Lower leg skin (tissue), 4 donors: ENCODE measurements around the gene KCNB1. TPM values are rescaled to one million over a fixed set of nuclear protein-coding genes. Genes with fewer than 3 reads are reported as not detected.

Source experiments
- DNase-seq, 2 donors: peaks; one replicate each; pipeline ENCODE4 v3.0.0-alpha.2; 2019; ENCODE audit warnings: low spot score in 2 of 2
- H3K4me3 ChIP-seq: fragments of 200-600 bp; sonication (generic); 2 replicates; pipeline ENCODE4 v1.5.1; 2017; ENCODE audit warnings: mild to moderate bottlenecking, low read depth; ENCODE audit not compliant: poor library complexity, severe bottlenecking
- POLR2A ChIP-seq, 2 donors: fragments of 450-650 bp; IDR thresholded peaks; one replicate each; pipeline ENCODE4 v1.6.1; 2016 to 2017; ENCODE audit warnings: antibody characterized with exemption in 2 of 2, mild to moderate bottlenecking in 1 of 2, moderate library complexity in 1 of 2
- WGBS, 2 donors: methylation state at CpG; one replicate each; pipeline ENCODE4 v1.1.5; 2018; 5-methylcytosine and 5-hydroxymethylcytosine counted together
- intact Hi-C: fragments of 100-400 bp; cut with DNase I; formaldehyde crosslinking; loops from one replicate; pipeline ENCODE4 v1.15.0; 2023; ENCODE audit warnings: low total_unique reads
- total RNA-seq, 4 donors: library from RNA; depleted of rRNA; stranded (reverse); fragments of >200 nt; gene quantifications; one replicate each; pipeline ENCODE4 v1.1.0, GENCODE V29; 2016
- TF ChIP-seq, protein P1 (sequence below), 3 donors: fragments of 450-650 bp; IDR thresholded peaks; one replicate each; pipeline ENCODE4 v1.5.1; 2016; ENCODE audit warnings: antibody characterized with exemption in 3 of 3, mild to moderate bottlenecking in 3 of 3, moderate library complexity in 2 of 3

KCNB1 gene
- total RNA-seq, 4 donors from 2014 or later, result 0.30 to 5.2 (median 0.81) TPM

DNA sequence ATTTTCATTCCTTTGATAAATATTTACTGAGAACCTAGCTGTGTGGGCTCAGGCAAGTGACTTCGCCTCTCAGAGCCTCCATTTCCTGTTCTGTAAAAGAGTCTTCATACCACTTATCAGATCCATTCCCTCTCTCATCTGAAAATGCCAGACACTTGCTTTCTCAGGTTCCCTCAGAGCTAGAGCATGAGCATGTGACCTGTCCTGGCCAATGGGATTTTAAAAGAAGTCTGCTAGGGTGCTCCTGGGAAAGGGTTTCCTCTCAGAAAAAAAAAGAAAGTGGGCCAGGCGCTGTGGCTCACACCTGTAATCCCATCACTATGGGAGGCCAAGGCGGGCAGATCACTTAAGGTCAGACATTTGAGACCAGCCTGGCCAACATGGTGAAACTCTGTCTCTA, 5.3 kb downstream of the KCNB1 start:
- no peak for TF ChIP-seq POLR2A (IDR thresholded peaks at IDR 0.05)
- TF ChIP-seq, protein P1, sequence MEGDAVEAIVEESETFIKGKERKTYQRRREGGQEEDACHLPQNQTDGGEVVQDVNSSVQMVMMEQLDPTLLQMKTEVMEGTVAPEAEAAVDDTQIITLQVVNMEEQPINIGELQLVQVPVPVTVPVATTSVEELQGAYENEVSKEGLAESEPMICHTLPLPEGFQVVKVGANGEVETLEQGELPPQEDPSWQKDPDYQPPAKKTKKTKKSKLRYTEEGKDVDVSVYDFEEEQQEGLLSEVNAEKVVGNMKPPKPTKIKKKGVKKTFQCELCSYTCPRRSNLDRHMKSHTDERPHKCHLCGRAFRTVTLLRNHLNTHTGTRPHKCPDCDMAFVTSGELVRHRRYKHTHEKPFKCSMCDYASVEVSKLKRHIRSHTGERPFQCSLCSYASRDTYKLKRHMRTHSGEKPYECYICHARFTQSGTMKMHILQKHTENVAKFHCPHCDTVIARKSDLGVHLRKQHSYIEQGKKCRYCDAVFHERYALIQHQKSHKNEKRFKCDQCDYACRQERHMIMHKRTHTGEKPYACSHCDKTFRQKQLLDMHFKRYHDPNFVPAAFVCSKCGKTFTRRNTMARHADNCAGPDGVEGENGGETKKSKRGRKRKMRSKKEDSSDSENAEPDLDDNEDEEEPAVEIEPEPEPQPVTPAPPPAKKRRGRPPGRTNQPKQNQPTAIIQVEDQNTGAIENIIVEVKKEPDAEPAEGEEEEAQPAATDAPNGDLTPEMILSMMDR (IDR thresholded peaks at IDR 0.05), result no peak
- no peak overlapping the region for H3K4me3 ChIP-seq
- no peak for DNase-seq
- 83 to 90% methylated on average over 3 of the region's 3 CpGs for WGBS, 2 donors
- intact Hi-C loops, result no loop called here

DNA sequence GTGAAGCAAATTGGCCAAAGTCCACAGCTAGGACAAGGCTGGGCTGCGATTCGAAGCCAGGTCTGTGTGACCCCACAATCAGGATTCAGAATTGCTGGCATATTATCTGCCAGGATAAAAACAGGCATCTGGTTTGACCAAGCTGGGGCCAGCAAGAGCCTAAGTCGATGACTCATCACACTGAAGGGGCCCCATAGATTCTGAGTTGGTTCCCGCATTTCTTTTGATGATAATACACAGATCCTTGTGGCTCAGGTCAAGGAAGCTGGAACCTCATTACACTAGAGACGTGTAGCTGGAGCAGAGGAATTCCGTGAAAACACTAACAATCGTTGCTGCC, 6.5 kb downstream of the KCNB1 start:
- TF ChIP-seq, protein P1 (IDR thresholded peaks at IDR 0.05), result no peak
- TF ChIP-seq POLR2A (IDR thresholded peaks at IDR 0.05), result no peak
- WGBS, 2 donors, result 84 to 86% methylated on average over 7 of the region's 7 CpGs
- DNase-seq, result no peak
- no peak overlapping the region for H3K4me3 ChIP-seq
- intact Hi-C loops, result no loop called here

- intact Hi-C loops, result no loop called here
- DNase-seq, result no peak
- TF ChIP-seq POLR2A (IDR thresholded peaks at IDR 0.05), result no peak
- TF ChIP-seq, protein P1 (IDR thresholded peaks at IDR 0.05), result no peak
- WGBS, 2 donors, result 91% methylated on average over 6 of the region's 6 CpGs
- H3K4me3 ChIP-seq, result no peak overlapping the region
These were observed 7.0 kb downstream of the KCNB1 start for GRCh38 chr20:49475292-49476015.

DNA sequence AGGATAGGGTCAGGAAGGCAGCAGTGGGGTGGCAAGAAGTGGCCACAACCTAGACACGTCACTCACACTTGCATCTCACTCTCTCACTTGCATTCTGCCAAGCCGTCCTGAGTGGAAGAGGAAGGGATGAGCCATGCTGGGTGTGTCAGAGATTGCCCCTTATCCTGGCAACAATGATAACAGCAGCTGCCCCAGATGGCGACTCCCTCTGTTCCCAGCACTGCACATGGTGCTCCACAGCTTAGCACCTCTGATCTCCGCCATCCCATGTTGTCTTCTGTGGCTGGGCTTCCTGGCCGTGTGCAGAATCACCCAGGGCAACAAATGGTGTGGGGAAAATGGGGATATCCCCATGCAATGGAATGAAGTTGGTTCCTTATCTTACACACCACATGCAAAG, 11.1 kb downstream of the KCNB1 start:
- intact Hi-C loops, result no loop called here
- DNase-seq, result no peak
- WGBS, 2 donors, result 63 to 67% methylated on average over 5 of the region's 5 CpGs
- H3K4me3 ChIP-seq, result no peak overlapping the region
- TF ChIP-seq, protein P1 (IDR thresholded peaks at IDR 0.05), result no peak
- TF ChIP-seq POLR2A (IDR thresholded peaks at IDR 0.05), result no peak

GRCh38 chr20:49470922-49471321, 11.5 kb downstream of the KCNB1 start:
- 79 to 81% methylated on average over 6 of the region's 6 CpGs for WGBS, 2 donors
- intact Hi-C loops, result no loop called here
- DNase-seq, result no peak
- TF ChIP-seq, protein P1 (IDR thresholded peaks at IDR 0.05), result no peak
- no peak for TF ChIP-seq POLR2A (IDR thresholded peaks at IDR 0.05)
- no peak overlapping the region for H3K4me3 ChIP-seq

DNA sequence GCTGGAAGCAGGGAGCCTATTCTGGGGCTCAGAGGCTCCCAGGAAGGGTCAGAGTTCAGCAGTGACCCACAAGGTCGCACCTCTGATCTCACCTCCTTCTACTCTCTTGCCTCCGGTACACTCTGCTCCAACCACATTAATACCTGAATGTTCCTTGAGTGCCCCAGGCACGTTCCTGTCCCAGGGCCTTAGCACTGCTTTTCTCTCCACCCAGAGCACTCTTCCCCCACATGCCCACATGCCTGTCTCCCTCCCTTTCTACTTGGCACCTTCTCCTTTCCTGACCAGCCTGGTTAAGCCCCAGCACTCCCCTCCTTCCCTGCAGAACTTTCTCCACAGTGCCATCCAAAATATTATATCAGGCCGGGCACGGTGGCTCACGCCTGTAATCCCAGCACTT, 13.4 kb downstream of the KCNB1 start:
- TF ChIP-seq POLR2A (IDR thresholded peaks at IDR 0.05), result no peak
- TF ChIP-seq, protein P1 (IDR thresholded peaks at IDR 0.05), result no peak
- intact Hi-C loops, result no loop called here
- H3K4me3 ChIP-seq, result no peak overlapping the region
- no peak for DNase-seq
- WGBS, 2 donors, result 84 to 86% methylated on average over 6 of the region's 6 CpGs
